ENCODE measurements around the gene NFATC1.
A peak's percentile ranks its signal among the peaks of the same experiment; 100 is the strongest.

NFATC1 gene

DNA sequence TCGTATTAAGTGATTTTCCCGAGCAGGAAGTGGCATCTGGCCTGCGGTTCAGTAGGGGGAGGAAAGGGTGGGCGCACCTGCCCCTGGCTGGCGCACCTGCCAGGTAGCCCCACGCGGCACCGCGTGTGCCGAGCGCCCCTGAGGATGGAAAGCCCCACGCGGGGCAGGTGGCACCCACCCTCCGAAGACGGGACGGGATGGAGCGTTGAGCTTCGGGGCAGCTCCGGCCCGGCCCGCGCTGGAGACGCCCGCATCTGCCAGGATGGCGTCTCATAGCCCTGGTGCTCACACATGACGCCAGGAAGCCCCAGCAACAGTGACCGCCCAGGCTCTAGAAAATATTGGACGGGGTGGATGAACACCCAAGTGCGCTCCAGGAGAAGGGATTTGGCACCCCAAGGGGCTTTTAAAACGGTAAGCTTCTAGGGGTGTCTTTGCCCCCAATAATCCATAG is 2.5 kb upstream of the NFATC1 start:
- no peak for DNase-seq

DNA sequence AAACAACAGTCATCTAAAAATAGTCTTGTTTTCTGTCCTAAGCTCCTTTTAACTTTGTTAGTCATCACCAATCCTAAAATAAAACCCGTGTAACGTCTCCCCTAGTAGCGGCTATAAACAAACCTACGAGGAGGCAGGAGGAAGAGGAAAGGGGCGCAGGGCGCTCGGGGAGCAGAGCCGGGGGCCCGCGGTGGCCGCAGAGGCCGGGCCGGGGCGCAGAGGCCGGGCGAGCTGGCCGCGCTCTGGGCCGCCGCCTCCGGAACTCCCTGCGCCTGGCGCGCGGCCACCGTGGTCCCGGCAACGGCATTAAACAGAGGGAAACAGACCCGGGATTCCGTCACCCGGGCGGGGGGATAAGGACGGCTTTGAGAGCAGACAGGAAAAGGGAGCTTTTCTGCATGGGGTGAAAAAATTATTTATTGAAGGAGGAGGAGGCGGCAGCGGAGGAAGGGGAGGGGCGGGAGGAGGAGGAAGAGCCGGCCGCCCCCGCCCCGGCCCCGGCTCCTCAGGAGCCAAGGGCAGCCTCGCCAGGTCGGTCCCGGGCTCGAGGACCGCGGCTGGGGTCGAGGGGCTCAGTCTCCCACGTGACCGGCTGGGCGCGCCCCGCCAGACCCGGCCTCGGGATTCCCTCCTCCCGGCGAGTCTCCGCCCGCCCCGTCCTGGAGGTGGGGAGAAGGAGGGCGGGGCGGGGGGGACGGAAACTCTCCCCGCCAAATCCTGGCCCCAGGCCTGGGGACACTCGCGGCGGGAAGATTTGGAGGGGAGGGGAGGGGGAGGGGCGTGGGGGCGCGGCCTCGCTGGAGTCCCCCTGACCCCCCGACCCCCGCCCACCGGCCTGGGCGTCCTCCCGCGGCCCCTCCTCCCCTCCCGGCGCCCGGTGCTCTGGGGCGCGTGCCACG is 1.8 kb upstream of the NFATC1 start:
- peak; percentile 60 for DNase-seq

DNA sequence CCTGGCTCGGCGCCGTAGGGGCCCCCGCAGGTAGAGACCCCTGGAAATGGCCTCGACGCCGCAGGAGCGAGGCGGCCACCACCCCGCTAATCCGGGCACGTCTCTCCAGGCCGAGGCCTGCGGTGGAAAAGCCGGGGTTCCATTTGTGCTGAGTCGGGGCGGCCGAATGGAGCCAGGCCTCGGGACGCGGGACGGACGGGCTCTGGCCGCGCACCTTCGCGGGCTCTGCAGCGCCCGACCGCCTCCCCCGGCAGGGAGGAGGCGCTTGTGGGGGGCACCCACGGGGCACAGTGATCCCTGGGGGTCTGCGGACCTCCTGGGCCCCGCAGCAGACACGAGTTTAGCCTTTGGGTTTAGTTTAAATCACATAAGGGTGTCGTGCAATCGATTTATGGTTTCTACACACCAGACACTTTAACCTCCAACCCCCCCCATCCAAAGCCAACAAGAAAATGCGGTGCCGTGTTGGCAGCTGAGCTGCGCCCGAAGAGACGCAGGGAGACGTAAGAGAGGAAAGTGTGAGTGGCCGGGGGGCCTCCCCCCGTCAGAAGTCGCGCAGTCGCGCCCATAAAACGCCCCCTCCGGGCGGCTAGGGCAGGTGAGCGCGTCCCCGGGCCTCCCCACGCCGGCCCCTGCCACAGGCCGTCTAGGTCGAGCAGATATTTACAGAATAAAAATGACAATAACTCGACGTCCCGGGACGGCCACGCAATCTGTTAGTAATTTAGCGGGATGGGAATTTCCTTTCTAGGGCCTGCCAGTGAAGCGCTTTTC is 1.0 kb upstream of the NFATC1 start:
- no peak for DNase-seq

DNA sequence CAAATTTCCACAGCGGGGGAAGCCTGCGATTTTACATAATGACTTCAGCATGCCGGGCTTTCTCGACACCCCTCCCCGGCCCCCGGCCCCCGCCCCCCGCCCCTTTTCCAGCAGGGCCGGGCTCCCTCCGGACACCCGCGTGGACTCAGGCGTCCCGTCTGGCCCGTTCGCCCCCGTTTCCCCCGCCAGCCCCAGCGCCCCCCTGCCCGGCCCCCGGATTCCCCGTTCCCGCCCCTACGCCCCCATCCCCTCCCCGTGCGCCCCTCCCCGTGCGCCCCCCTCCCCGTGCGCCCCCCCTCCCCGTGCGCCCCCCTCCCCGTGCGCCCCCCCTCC is 456 bp upstream of the NFATC1 start:
- DNase-seq: no peak

DNA sequence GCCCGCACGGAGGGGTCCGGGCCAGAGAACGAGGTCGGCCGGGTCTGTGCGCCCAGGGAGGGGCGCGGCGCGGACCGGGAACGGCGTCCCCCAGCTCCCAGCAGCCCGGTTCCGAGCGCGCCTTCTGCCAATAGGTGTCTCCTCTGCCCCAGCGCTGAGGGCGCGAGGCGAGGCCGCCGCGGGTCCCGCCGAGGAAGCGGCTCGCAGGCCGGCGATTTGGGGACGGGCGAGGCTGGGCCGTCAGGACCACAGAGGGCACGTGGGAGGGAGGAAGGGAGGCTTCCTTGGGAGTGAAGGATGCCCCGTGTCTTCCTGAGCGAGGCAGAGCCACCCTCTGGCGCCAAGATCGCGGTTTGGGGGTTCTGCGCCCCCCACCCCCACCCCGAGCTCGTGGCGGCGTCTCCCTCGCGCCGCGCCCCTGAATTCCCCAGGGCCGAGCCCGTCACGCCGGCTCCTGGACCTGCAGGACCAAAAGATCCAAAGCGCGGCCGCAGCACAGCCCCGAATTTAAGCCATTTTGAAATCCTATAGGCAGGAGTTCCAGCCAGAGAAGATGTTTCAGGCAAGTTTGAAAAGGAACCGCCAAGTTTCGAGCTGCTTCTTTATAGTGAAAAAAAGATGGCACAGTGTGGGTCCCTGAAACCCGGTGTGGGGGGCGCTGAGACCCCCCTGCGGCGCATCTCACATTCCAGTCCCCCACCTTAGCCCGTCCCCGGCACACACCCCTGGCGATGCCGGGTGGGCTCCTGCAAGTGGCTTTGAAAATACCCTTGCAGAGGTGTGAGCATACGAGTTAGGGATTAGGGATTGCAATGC is 909 bp downstream of the NFATC1 start:
- DNase-seq: no peak

DNA sequence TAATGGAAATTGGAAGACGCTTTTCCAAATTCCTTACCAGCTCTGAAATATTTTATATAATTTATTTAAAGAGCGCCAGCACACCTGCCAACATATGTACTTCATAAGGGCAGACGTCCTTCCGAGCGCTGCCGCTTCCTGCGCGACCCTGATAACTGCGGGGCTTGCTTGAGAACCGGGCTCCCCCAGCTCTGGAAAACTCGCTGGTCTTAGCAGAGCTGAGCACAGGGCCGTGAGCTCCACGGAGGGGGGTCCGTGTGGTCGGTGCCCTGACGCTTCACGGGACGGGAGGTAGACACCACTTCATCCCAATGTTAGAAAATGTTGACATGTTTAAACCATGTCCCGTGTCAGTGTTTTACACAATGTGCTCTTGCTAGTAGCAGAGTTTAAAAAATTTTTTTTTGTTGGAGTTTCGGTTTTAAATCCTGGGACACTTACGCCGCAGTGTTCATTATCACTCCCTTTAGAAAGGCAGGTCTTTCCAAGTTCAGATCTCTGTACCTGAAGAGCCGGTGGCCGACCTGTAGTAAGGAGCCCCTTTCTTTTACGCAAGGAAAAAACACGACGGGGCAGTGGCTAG is 1.6 kb downstream of the NFATC1 start:
- DNase-seq: no peak

DNA sequence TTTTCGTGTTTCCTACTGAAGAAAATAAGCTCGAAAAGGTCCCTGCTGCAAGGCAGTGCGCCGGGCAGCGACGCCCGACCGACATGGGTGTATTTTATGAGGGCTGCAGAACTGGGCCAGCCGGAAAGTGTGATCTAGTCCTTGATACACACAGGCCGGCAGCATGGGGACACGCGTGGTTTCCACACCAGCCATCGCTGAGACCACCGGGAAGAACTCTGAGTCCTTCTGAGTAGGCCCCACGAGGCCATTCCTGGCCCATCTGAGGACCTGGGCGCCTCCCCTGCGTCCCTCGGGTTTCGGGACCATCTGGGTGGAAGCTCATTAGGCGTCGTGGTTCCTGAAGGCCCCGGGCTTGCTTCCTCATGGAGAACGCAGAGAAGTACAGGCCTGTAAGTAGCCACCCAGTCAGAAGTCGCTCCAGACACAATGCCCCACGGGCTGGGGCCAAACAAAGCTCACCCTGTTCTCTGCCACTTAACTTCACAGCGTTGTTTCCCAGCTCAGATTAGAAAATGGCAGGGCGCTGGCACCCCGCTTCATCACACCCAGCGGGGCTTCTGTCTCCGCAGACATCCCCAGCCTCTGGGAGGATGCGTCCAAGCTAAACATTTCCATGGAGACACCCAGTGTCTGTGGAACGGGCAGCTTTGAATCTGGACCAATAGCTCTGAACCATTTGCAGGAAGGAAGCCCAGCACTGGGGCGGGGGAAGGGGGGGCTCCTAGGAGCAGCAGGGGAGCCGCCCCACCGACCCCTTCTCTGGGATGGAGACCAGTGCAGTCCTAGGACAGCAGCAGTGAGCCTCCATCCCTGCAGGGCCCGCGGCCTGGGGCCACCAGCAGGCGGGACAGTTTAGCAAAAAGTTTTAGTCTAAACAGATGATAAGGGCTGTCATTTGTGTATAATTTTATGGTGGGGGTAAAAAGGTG is 2.4 kb downstream of the NFATC1 start:
- DNase-seq: no peak

DNA sequence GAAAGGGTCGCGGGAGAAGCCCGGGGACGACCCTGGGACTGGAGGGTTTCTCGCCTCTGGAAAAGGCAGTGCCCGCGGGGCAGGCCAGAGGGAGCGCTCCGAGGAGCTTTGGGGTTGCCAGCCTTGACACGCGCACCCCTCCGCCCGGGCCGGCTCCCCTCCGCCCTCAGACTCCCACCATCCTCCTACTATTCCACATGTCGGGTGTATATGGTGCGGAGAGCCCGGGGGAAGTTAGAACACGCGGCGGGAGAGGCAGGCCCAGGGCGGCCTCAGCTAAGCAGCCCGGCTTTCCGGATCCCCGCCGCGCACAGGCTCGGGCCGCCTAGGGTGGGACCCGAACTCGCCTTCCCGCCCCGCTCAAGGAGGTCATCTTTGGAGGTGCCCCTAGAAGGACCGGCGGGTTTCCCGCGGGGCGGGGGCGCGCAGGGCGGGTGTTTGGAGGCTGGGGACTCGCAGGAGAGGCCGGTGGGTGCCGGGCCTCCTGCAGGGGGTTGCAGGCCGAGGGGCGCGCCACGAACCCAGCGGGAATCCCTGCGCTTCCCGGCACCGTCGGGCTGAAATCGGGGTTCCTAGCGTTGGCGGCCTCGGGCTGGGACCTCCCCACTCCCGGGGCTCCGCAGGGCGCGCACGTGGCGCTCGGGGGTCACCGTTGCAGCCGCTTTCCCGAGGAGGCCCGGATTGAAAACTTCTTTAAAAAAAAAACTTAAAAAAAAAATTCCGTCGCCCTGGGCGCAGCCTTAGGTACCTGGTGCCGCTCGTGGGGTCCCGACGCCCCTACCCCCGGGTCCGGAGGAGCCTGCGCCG is 3.7 kb downstream of the NFATC1 start:
- DNase-seq: no peak

DNA sequence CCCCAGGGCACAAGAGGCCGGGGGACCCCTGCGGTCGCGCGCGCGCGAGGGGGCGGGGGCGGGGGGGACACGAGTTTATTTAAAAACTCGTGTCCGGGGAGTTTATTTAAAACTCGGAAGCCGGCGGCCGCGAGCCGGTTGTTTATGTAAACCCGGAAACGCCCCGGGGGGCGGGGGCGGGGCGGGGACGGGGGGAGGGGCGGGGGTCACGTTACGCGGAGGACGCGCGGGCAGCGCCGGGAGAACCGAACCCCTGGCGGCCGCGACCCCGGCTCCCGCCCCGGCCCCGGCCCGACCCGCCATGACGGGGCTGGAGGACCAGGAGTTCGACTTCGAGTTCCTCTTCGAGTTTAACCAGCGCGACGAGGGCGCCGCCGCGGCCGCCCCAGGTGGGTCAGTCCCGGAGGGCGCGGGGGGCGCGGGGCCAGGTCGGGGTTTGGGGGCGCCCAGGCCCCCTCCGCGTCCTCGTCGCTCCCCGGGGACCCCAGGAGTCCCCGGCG is 4.4 kb downstream of the NFATC1 start:
- DNase-seq: no peak

DNA sequence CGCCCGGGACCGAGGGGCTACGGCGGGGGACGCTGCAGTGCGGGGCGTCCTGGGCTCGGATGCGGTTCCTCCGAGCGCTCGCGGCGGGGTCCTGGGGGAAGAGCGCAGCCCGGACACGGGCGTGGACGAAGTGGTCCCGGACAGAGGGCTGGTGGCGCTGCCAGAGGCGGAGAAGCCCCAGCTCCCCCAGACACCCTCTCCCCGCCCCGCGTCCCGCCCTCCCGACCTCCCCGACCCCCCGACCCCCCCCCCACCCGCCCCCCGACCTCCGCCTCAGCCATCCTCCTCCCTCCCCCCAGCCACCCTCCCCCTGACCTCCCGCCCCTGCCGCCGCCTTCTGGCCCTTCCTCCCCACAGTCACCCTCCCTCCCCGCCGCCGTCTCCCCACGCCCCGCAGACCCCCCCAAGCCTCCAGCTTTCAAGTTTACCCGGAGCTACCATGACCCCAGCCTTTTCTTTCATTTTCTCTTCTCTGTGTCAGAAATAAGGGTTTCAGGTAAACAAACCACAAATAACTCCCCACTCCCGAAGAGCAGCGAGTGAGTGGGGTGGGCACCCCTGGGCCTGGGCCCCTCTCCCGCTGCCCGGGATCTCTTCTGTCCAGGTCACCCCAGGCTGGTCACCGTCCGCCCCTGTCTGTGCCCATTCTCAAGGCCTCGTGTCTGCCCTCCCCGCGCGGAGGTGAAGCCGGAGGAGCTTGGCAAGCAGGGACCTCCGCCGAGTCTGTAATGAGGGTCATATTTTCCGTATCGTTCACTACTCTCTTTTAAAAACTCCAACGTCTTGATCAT is 5.1 kb downstream of the NFATC1 start:
- DNase-seq: no peak

DNA sequence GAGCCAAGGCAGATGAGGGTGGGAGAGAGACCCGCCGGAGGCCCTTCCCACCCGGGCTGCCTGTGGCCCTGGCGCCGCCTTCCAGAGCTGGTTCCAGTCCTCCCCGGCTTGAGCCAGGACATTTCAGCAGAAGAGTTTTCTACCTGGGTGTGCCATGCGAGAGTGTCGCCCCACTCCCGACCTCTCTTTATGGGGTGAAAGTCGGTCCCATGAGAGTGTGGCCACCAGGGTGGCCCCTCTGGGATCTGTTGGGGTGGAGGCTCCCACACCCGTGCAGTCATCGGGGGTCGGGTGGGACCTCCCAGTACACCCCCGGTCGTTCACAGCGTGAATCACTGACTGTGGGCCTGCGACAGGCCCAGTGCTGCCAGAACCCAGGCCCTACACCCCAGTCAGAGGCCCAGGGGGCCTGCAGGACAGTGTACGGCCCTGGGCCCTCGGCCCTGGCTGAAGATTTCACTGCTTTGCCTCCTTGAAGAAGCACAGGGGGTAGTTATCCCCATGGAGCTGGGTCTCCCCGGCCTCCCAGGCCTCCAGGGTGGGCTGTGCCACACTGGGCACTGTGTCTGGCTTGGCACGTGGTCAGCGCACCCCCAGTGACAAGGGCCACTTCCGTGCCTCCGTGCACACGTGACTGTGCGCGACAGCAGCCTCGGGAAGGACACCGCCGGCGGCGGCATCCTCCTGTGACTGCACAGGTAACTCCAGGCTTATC is 5.9 kb downstream of the NFATC1 start:
- no peak for DNase-seq

DNA sequence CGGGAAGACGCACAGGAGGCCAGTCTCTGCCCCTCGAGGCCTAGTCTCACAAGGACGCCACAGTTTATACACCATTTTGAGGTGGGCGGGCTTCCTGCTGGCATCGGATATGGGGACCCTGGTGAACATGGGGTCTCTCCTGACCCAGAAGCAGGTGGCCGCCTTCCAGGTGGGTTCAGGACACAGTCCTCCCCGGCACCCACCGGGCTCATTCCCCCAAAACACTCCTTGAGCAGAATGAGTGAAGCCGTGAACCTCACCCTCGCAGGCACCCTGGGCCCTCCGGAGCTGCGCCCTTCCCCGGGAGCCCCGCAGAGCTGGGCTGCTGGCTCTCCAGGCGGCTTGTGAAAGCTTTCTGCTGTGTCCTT is 6.5 kb downstream of the NFATC1 start:
- no peak for DNase-seq

DNA sequence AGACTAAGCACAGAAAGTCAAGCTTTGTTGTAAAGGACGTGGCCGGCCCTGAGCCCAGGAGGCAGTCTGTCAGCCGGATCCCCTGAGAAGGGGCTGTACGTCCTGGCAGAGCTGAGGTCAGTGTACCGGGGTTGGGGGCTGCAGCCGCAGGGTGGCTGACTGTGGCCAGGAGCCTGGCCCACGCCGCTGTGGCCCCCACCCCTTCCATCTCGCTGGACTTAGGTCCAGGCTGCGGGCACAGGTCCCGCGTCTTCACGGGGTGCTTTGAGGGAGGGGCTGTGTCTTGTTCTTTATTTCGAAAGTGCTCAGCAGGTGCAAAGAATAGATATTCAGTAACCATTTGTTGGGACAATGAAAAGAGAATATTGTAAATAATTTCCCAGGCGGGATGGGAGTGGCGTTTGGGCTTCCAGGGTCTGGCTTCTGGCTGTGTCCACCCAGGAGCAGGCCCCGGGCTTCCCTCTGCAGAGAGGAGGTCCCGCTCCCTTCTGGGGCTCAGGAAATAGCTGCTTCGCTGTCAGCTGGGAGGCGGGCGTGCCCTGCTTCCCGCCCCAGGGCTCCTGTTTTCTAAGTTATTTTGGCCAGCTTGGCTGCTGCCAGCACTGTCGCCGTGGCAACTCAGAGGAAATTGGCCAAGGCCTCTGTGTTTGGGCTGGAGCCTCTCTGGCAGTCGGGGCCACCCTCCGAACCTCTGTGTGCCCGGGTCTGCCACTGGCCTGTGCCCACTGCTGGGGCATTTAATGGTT is 7.4 kb downstream of the NFATC1 start:
- no peak for DNase-seq

DNA sequence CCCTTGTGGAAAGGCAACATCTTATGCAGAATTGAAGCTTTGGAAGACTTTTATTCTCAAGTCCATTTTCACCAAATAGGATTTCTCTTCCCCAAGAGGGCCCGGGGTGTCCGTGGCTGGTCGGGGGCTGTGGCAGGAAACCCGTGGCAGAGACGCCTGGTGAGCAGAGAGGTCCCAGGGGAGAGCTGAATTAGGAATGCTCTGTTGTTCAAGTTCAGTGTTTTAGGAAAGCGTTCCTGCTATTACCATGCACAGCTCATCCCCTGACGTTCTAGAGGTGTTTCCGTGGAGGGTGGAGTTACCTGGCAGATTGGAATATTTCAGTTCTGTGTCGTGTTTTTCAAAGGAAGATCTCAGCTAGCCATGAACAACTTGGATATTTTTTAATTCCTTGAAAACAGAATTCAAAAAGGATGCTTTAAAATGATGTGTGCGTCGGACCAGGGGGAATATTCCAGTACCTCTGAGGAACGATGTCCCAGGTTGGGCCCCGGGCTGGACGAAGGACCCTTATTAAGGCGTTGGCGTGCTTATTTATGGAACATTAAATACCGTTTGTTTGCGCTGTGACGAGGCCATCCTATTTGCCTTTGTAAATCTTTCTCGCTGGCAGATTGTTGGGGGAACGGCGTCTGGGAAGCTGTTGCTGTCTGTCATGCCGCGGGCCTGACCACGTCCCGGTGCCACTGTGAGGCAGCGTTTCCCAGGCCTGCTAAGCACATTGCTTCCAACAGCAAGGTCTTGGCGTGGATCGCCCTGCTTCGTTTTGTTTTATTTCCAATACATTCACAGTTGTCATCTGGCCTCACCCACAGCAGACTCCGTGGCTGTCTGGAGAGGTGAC is 8.2 kb downstream of the NFATC1 start:
- DNase-seq: no peak

DNA sequence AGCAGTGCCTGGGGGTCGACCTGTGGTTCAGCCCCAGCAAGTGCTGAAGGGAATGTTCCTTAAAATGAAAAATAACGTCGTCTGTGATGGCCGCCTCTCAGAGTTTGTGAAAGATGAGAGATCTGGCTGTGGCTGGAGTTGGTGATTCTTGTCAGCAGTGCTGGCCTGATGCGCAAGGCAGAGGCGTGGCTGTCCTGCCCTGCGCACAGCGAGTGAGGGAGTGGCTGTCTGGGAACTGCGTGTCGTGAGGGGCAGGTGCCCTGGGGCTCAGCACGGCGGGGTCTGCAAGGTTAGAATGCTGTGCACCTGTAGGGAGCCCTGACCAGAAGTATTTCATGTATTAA is 8.8 kb downstream of the NFATC1 start:
- DNase-seq: no peak

DNA sequence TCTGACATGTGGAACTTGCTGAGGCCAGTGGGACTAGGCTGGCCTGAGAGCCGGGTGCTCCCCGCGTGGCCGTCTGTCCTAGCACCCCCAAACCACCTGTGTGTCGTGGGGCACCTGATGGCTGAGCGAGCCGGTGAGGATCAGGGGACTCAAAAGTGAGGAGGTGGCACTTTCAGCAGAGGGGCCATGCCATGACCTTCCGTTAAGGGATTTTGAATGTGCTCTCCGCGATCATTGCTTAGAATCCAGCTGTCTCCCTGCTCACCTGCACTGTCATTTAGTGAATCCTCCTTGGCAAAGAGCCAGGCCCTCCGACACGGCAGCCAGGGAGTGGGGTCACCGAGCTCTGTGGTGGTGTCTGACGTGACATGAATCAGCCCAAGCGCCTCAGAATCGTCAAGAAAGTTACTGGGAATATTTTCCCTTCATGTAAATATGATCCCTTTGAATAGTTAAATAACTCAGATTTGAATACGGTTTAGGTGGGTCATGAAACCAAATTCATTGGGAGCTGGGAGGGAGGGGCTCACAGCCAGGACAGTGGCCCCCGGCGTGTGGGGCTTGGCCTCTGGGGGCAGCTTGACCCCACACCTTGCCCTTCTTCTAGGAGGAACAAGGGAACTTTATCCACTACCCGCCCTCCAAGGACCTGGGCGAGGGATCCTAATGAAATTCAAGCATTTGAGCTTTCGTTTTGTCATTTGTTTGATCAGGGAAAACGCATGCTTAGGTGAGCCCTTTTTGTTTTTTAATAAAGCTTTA is 9.5 kb downstream of the NFATC1 start:
- DNase-seq: no peak
